HFF-Myc (cell line): ENCODE results near the gene CCIN.
"Not testable (repeated sequence)": the region's sequence is repeated elsewhere in the genome, so short reads cannot be mapped to it uniquely, and the experiment has no call there.

Source experiments
- DNase-seq: peaks from one replicate; pipeline ENCODE4 v3.0.0-alpha.2; 2011; ENCODE audit warnings: low read depth; ENCODE audit errors: extremely low read depth
- H3K4me3 ChIP-seq: replicated peaks from 2 replicates; pipeline ENCODE4 v1.5.1; 2011; ENCODE audit warnings: low read depth, mild to moderate bottlenecking, control low read depth, low read length
- TF ChIP-seq, protein P1 (sequence below): IDR thresholded peaks from 2 replicates; pipeline ENCODE4 v1.5.1; 2012; ENCODE audit warnings: mild to moderate bottlenecking, low read depth, low read length, control low read depth; ENCODE audit errors: missing control alignments

Gene CCIN

DNA sequence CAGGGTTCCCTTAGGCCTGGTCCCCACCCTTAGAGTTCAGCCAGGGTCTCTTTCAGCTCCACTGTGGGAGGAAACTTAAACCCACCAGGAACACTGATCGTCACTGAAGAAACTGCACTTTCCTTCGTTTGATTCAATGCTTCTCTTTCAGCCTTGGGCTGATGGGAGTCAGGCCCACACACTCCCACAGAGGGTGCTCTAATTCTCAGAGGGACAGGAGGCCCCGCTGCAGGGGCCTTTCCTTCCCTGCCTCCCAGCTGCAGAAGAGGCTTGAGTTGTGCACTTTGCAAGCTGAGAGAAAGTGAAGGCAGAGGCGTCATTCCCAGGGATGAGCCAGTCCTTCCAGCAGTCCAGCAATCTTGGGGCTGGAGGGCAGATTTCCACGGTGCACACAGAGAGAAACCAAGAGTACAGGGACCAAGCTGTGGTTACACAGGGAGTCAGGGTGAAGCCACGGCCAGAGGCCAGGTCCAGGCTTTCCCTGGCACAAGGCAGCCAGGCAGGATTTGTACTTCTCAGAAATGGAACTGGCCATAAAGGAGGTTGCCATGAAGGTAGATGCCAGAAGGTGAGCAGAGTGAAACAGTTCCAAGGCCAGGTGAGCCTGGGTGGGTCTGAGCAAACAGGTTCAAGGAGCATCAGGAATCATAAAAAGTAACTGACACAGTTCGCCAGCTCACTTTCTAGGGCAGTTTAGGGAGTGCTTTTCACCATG is 43.0 kb upstream of the CCIN start:
- TF ChIP-seq, protein P1, sequence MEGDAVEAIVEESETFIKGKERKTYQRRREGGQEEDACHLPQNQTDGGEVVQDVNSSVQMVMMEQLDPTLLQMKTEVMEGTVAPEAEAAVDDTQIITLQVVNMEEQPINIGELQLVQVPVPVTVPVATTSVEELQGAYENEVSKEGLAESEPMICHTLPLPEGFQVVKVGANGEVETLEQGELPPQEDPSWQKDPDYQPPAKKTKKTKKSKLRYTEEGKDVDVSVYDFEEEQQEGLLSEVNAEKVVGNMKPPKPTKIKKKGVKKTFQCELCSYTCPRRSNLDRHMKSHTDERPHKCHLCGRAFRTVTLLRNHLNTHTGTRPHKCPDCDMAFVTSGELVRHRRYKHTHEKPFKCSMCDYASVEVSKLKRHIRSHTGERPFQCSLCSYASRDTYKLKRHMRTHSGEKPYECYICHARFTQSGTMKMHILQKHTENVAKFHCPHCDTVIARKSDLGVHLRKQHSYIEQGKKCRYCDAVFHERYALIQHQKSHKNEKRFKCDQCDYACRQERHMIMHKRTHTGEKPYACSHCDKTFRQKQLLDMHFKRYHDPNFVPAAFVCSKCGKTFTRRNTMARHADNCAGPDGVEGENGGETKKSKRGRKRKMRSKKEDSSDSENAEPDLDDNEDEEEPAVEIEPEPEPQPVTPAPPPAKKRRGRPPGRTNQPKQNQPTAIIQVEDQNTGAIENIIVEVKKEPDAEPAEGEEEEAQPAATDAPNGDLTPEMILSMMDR, result no peak
- H3K4me3 ChIP-seq, result no peak overlapping the region
- DNase-seq, result no peak

DNA sequence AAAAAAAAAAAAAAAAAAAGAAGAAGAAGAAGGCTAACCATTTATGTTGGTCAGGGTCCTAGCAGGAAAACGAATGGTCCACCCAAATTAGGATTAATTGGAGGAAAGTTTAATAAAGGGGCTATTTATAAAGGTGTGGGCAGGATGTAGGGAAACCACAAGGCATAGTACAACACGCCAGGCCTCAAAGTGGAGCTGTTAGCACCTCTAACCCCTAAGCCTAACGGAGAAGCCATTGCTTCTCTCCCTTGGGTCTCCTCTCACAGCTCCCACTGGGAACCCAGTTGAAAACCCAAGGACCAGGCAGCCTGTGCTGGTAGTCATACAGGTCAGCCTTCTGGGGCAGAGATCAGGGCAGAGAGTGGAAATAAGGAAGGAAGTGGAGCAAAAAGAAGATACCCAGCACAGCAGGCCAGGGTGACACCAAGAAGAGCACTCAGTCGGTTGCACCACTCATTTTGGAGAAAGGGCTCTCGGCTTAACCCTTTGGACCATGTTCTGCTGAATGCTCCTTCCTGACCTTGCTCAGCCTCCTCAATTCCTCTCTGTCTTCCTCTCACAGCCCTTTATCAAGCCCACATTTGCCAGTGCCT is 41.4 kb upstream of the CCIN start:
- no peak overlapping the region for H3K4me3 ChIP-seq
- TF ChIP-seq, protein P1, result no peak
- DNase-seq, result no peak

DNA sequence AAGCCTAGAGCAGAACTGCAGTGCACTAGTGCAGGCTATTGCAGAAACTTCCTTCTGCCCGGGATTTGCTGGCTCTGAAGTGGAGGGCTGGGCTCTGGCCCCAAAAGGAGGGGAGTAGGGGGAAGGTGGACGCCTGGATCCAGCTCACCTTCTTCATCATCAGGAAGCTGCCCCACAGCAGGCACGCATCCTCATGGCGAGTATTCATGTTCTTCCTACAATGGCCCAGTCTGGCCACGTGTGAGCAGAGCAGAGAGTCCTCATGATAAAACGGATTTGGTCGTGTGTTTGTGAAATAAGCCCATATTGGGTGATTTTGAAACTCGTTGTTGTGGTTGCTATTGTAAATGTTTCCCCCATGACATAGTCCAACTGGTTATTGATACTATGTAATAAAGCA is 40.8 kb upstream of the CCIN start:
- DNase-seq, result no peak
- no peak overlapping the region for H3K4me3 ChIP-seq
- TF ChIP-seq, protein P1, result no peak

DNA sequence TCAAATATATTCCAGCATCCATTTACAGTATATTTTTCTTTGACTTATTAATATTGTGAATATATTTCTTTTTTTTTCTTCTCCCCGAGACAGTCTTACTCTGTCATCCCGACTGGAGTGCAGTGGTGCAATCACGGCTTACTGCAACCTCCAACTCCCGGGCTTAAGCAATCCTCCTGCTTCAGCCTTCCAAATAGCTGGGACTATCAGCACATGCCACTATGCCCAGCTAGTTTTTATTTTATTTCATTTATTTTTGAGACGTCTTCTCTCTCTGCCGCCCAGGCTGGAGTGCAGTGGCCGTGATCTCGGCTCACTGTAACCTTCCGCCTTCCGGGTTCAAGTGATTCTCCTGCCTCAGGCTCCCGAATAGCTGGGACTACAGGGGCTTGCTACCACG is 40.0 kb upstream of the CCIN start:
- TF ChIP-seq, protein P1, result no peak

DNA sequence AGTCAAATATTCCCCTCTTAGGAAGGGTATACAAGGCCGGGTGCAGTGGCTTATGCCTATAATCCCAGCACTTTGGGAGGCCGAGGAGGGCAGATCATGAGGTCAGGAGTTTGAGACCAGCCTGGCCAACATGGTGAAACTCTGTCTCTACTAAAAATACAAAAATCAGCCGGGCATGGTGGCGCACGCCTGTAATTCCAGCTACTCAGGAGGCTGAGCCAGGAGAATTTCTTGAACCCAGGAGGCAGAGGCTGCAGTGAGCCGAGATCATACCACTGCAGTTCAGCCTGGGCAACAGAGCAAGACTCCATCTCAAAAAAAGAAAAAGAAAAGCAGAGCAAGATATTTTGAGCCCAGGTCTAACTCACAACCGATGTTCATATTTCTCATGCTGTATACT is 37.5 kb upstream of the CCIN start:
- not testable (repeated sequence) for DNase-seq, H3K4me3 ChIP-seq

More for the DNA sequence above, 40.0 kb upstream of the CCIN start:
- H3K4me3 ChIP-seq, result no peak overlapping the region
- DNase-seq, result no peak

DNA sequence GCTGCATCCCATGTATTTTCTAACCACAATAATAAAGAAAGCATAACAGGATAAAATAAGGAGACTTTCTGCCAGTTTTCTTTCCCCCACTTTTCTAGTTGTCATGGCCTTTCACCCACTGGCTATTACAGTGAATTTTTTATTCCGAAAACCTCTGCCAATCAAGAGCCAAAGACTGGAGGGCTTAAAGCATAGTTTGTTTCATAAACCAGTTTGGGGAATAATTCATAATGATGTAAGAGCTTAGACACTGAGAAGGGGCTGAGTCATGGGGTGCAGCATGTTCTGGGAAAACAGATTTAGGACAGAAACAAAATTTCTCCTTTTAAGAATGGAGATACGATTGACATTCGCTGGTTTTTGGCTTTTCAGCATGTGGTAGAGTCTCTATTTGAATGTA is 37.1 kb upstream of the CCIN start:
- TF ChIP-seq, protein P1, result no peak
- DNase-seq, result no peak
- H3K4me3 ChIP-seq, result no peak overlapping the region

DNA sequence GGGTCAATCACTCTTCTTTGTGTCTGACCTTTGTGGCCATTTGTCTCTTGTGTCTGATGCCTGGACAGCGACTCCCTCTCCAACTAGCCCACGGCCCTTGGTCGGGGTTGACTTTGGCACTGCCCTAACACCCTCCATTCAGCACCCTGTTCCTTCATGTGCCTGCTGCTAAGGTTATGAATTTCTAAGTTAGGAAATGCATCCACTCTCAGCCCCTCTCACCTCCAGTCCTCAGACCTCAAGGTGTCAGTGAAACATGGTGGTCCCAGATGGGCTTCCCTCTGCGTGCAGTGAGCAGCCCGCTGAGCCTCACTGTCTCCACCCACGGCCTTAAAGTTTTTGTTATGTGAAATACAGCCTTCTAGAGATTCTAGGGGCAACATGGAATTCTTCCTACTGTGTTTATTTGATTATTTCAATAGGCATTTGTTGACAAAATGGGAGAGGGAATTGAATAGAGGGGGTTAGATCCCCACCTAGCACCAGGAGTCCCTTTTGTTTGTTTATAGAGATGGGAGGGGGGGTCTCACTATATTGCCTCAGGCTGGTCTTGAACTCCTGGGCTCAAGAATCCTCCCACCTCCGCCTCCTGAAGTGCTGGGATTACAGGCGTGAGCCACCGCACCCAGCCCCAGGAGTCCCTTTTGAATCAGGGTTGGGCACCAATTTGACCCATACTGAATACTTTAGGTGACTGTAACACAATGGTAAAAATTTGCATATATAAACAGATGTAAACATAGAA is 34.3 kb upstream of the CCIN start:
- H3K4me3 ChIP-seq, result no peak overlapping the region
- TF ChIP-seq, protein P1, result no peak
- DNase-seq, result no peak
